ENCODE measurements around the gene RPL6.
"Not testable (repeated sequence)": the region's sequence is repeated elsewhere in the genome, so short reads cannot be mapped to it uniquely, and the experiment has no call there.

GRCh38 chr12:112438645-112439044 is 29.2 kb upstream of the RPL6 start:
- not testable (repeated sequence) for TF ChIP-seq CTCF, POLR2A, POLR2AphosphoS5 (IDR thresholded peaks at IDR 0.05)
